Activated naive CD4-positive, alpha-beta T cell treated with anti-CD3 and anti-CD28 coated beads, Interleukin-2, amount 10 ng/mL, durations not matched to agents 7 days and 5 days (primary cell): ENCODE results near the gene RASSF7.

Experiments
- CTCF ChIA-PET: fragments of 350-600 bp; sonication (Branson Sonifier 250); formaldehyde crosslinking; loops from one replicate; lab custom pipeline; 2021; ENCODE audit warnings: antibody characterized with exemption; lab: Charles Lee
- DNase-seq: peaks from one replicate; pipeline ENCODE4 v3.0.0-alpha.2; 2020
- H3K27ac Mint-ChIP-seq: one replicate; pipeline ENCODE4 v1.8.0; 2021; ENCODE audit warnings: mild to moderate bottlenecking, moderate library complexity, mixed read lengths
- H3K27me3 Mint-ChIP-seq: one replicate; pipeline ENCODE4 v1.8.0; 2021; ENCODE audit warnings: mild to moderate bottlenecking, mixed read lengths
- H3K36me3 Mint-ChIP-seq: one replicate; pipeline ENCODE4 v1.8.0; 2021; ENCODE audit warnings: mixed read lengths
- H3K4me1 Mint-ChIP-seq: one replicate; pipeline ENCODE4 v1.8.0; 2021; ENCODE audit warnings: mixed read lengths
- H3K4me3 Mint-ChIP-seq: one replicate; pipeline ENCODE4 v1.8.0; 2021; ENCODE audit warnings: mild to moderate bottlenecking, moderate library complexity, mixed read lengths
- H3K9me3 Mint-ChIP-seq: one replicate; pipeline ENCODE4 v1.8.0; 2021; ENCODE audit warnings: mixed read lengths

RASSF7 gene

GRCh38 chr11:536841-537621, 23.7 kb upstream of the RASSF7 start, which contains the start of gene LRRC56:
Gene LRRC56 (plus strand): TSS chr11:537527. CDS start chr11:540685, 3,158 bp downstream.
- Mint-ChIP-seq H3K9me3 (no peaks in the 10 kb centered on the region), H3K36me3 (peaks cover 4% of the 10 kb centered on the region), H3K4me1 (peaks cover 25% of the 10 kb centered on the region), H3K27me3 (peaks cover 29% of the 10 kb centered on the region), H3K4me3 (peak within 1 kb of the TSS; percentile 86), H3K27ac (peak within 1 kb of the TSS; percentile 94)
- CTCF ChIA-PET = interaction anchor here (1.7 kb wide), 1 partner anchor 17 kb away, joined by 4 read pairs; no protein-coding TSS in a partner anchor
- DNase-seq = peak; percentile 91

DNA sequence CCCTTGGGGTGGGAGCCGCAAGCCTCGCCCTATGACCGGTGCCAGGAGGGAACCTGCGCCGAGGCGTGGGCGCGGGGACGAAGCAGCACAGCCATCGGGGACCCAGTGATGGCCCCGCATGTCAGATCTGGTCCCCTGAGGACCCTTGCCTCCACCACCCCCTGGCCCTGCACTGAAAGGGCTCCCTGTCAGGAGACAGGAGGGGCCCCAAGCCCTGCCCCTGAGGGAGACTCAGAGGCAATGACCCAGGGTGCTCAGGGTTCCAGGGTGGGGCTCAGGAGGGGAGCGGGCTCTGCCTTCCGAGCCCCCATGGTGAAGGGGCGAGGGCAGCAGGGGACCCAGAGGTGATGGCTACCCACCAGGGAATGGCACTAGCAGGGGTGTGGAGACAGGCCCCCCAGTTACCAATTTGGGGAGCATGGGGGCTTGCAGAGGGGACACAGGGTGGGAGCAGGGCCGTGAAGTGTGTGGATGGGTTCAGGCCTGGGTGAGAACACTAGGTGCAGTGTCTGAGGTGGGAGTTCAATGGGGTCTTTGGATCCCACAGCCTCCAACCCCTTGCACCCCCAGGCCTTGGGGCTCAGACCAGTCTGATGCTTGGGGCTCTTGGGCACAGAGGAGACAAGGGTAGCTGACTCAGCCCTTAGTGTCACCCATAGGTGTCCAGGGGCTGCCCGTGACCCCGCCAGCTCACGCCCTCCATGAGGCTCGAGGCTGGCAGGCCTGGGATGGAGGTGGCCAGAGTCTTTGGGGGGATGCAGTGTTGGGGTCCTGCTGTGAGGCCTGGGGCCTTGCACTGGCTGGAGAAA, 22.9 kb upstream of the RASSF7 start:
- Mint-ChIP-seq H3K27me3 (peaks cover 29% of the 10 kb centered on the region), H3K4me1 (peaks cover 25% of the 10 kb centered on the region), H3K9me3 (no peaks in the 10 kb centered on the region), H3K4me3 (peak overlapping the region; percentile 52), H3K27ac (peak overlapping the region; percentile 55), H3K36me3 (peaks cover 3% of the 10 kb centered on the region)
- no peak for DNase-seq
- CTCF ChIA-PET = no interaction called here

- Mint-ChIP-seq H3K4me3 (peak overlapping the region; percentile 52), H3K9me3 (no peaks in the 10 kb centered on the region), H3K36me3 (peaks cover 3% of the 10 kb centered on the region), H3K27ac (peak overlapping the region; percentile 19), H3K27me3 (peaks cover 30% of the 10 kb centered on the region), H3K4me1 (peaks cover 25% of the 10 kb centered on the region)
- no peak for DNase-seq
- CTCF ChIA-PET = no interaction called here
Measured at GRCh38 chr11:538431-539051, 22.2 kb upstream of the RASSF7 start.

DNA sequence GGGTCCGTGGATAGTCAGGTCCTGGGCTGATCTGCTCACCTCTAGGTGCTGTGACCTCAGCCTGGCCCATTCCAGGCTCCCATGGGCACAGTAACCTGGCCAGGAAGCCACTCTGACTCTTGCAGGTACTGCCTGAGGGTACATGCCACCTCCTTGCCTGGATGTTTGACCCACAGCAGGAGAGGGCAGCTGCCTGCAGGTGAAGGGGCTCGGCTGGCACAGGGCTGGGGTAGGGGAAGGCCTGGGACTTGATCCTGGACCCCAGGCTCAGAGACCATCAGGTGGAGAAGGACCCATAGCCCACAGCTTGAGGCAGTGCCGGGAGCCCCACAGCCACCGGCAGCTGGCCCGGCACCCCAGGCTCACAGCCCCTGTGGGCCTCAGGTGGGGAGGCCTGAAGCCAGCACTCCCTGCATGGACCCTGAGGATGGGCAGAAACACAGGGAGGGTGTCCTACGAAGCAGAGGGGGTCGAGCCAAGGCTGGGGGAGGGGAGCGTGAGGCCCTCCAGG, 20.7 kb upstream of the RASSF7 start:
- CTCF ChIA-PET = no interaction called here
- Mint-ChIP-seq H3K4me3 (no peak overlapping the region), H3K4me1 (peaks cover 22% of the 10 kb centered on the region), H3K36me3 (no peaks in the 10 kb centered on the region), H3K9me3 (no peaks in the 10 kb centered on the region), H3K27me3 (peaks cover 32% of the 10 kb centered on the region), H3K27ac (no peak overlapping the region)
- DNase-seq = no peak

DNA sequence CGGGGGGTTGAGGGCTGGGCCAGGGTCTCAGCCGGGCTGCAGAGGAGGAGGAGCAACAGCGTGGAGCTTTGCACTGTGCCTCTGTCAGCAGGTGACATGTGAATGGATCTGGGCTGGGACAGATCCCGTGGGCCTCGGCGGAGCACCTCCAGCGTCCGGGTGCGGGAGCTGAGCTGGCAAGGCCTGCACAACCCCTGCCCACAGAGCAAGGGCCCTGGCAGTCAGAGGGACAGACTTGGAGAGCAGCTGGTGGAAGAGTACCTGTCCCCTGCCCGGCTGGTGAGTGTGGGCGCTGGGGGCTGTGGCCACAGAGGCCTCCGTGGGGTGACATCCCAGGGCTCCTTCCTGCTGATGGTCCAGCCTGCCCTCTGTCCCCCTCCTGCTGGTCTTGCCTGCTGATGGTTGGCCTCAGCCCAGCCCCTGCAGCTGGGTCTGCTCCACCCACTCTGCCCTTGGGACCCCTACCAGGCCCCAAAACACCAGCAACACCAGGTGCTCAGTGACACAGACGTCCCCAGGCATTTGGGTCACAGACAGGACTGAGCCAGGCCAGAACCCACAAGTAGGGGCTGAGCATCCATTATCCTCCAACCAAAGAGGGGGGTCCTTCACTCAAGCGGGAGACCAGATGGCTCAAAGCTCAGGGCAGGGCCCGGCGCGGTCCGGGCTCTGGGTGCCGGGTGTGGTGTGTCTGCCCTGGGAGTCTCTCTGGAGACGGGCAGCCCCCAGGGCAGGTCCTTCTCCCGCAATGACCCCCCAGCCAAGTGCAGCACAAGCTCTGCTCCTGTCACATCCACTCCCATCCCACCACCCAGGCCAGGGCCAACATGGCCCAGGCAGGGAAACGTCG, 20.0 kb upstream of the RASSF7 start:
- no peaks in the 10 kb centered on the region for H3K9me3 Mint-ChIP-seq
- no peaks in the 10 kb centered on the region for H3K36me3 Mint-ChIP-seq
- peaks cover 32% of the 10 kb centered on the region for H3K27me3 Mint-ChIP-seq
- peaks cover 22% of the 10 kb centered on the region for H3K4me1 Mint-ChIP-seq
- no peak overlapping the region for H3K4me3 Mint-ChIP-seq
- CTCF ChIA-PET = no interaction called here
- no peak for DNase-seq
- H3K27ac Mint-ChIP-seq = no peak overlapping the region

- CTCF ChIA-PET = no interaction called here
- no peaks in the 10 kb centered on the region for H3K9me3 Mint-ChIP-seq
- no peak for DNase-seq
- H3K27me3 Mint-ChIP-seq = peaks cover 29% of the 10 kb centered on the region
- no peak overlapping the region for H3K27ac Mint-ChIP-seq
- peaks cover 17% of the 10 kb centered on the region for H3K4me1 Mint-ChIP-seq
- no peaks in the 10 kb centered on the region for H3K36me3 Mint-ChIP-seq
- H3K4me3 Mint-ChIP-seq = no peak overlapping the region
Measured at GRCh38 chr11:541433-541885, 19.3 kb upstream of the RASSF7 start.

GRCh38 chr11:544817-545166, 16.0 kb upstream of the RASSF7 start:
- Mint-ChIP-seq H3K9me3 (no peaks in the 10 kb centered on the region), H3K4me1 (no peaks in the 10 kb centered on the region), H3K27me3 (peaks cover 16% of the 10 kb centered on the region), H3K27ac (no peak overlapping the region), H3K4me3 (no peak overlapping the region), H3K36me3 (no peaks in the 10 kb centered on the region)
- CTCF ChIA-PET = interaction anchor here (0.5 to 0.7 kb wide), 2 partner anchors 26 to 184 kb away, joined by 3 read pairs; no protein-coding TSS in a partner anchor
- no peak for DNase-seq

- DNase-seq = no peak
- H3K36me3 Mint-ChIP-seq = no peaks in the 10 kb centered on the region
- H3K4me3 Mint-ChIP-seq = no peak overlapping the region
- H3K27ac Mint-ChIP-seq = no peak overlapping the region
- no peaks in the 10 kb centered on the region for H3K9me3 Mint-ChIP-seq
- peaks cover 12% of the 10 kb centered on the region for H3K27me3 Mint-ChIP-seq
- H3K4me1 Mint-ChIP-seq = no peaks in the 10 kb centered on the region
- CTCF ChIA-PET = interaction anchor here (0.5 to 0.7 kb wide), 2 partner anchors 26 to 184 kb away, joined by 3 read pairs; no protein-coding TSS in a partner anchor
Measured at GRCh38 chr11:545171-545570, 15.6 kb upstream of the RASSF7 start.

DNA sequence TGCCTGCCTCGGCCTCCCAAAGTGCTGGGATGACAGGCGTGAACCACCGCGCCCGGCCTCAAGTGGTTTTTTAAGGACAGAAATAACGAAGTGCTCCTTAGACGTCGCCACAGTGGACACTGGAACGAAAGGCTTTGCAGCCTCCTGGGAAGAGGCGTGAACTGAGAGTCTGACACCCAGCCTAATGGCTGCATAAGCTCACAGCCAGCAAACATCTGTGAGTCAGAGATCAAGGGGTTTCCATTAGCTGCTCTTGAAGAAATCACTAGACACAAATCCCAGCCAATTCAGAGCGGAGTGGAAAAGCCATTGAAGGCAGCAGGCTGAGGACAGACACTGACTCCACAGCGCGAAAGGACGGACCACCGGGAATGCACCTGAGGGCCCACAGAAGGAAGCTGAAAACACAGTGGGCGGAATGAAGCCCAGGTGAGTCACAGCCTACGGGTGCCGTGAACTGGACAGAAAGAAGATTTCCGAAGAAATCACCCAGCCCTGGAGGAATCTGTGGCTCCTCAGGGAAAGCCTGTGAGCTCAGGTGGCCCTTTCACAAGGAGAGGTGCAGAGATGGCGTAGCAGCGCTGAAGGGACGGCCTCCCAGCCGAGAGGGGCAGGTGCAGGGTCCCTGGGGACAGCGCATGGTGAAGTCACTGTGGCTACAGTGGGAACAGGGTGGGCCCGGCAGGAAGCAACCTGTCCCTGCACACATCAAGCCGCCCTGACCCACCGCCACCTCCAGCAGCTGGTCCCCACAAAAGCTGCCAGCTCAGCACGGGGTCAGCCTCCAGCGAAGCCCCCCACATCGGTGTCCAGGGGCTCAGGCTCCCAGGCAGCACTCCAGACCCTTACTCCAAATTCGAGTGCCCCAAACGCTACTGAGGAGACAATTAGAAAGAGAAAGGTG, 11.8 kb upstream of the RASSF7 start:
- H3K4me1 Mint-ChIP-seq = no peaks in the 10 kb centered on the region
- peaks cover 19% of the 10 kb centered on the region for H3K27me3 Mint-ChIP-seq
- H3K9me3 Mint-ChIP-seq = no peaks in the 10 kb centered on the region
- H3K27ac Mint-ChIP-seq = no peak overlapping the region
- H3K36me3 Mint-ChIP-seq = no peaks in the 10 kb centered on the region
- DNase-seq = no peak
- CTCF ChIA-PET = interaction anchor here (0.8 to 1.4 kb wide), 2 partner anchors 13 kb away, joined by 3 read pairs; no protein-coding TSS in a partner anchor
- no peak overlapping the region for H3K4me3 Mint-ChIP-seq

DNA sequence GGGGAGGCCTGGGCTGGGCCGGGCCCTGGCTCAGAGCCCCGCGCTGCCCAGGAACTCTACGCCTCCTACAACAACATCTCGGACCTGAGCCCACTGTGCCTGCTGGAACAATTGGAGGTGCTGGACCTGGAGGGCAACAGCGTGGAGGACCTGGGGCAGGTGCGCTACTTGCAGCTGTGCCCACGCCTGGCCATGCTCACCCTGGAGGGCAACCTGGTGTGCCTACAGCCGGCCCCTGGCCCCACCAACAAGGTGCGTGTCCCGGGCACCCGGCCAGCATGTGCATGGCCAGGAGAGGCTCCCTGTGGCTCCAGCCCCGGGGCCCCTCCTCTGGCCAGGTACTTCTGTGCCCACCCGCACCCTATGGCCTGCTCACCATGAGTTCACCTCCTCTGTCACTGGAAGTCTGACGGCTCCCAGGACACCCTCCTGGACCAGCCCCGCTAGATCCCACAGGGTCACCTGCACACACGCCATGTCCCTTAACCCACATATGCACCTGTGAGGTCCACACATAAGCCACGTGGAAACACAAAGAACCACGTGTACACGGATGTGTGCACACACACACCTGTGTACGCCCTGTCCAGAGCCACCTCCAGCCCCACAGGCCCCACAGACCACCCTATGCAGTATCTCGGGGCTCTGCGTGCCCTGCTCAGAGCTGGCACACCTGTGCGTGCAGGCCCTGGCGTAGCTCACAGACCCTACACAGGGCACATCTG, 10.6 kb upstream of the RASSF7 start:
- peaks cover 27% of the 10 kb centered on the region for H3K27me3 Mint-ChIP-seq
- H3K36me3 Mint-ChIP-seq = no peaks in the 10 kb centered on the region
- CTCF ChIA-PET = interaction anchor here (0.8 kb wide), 1 partner anchor 14 kb away, joined by 3 read pairs; no protein-coding TSS in a partner anchor
- H3K4me3 Mint-ChIP-seq = no peak overlapping the region
- no peak for DNase-seq
- no peaks in the 10 kb centered on the region for H3K9me3 Mint-ChIP-seq
- no peak overlapping the region for H3K27ac Mint-ChIP-seq
- peaks cover 3% of the 10 kb centered on the region for H3K4me1 Mint-ChIP-seq

GRCh38 chr11:550746-551085, 10.1 kb upstream of the RASSF7 start:
- no peak for DNase-seq
- H3K9me3 Mint-ChIP-seq = no peaks in the 10 kb centered on the region
- peaks cover 3% of the 10 kb centered on the region for H3K4me1 Mint-ChIP-seq
- CTCF ChIA-PET = interaction anchor here (1.0 to 1.1 kb wide), 2 partner anchors 32 to 172 kb away, joined by 3 read pairs; no protein-coding TSS in a partner anchor
- H3K4me3 Mint-ChIP-seq = no peak overlapping the region
- peaks cover 33% of the 10 kb centered on the region for H3K27me3 Mint-ChIP-seq
- no peak overlapping the region for H3K27ac Mint-ChIP-seq
- no peaks in the 10 kb centered on the region for H3K36me3 Mint-ChIP-seq

GRCh38 chr11:551131-551530, 9.6 kb upstream of the RASSF7 start:
- H3K27ac Mint-ChIP-seq = no peak overlapping the region
- CTCF ChIA-PET = interaction anchor here (1.0 to 1.1 kb wide), 2 partner anchors 32 to 172 kb away, joined by 3 read pairs; no protein-coding TSS in a partner anchor
- H3K27me3 Mint-ChIP-seq = peaks cover 37% of the 10 kb centered on the region
- H3K36me3 Mint-ChIP-seq = no peaks in the 10 kb centered on the region
- peaks cover 3% of the 10 kb centered on the region for H3K4me1 Mint-ChIP-seq
- H3K9me3 Mint-ChIP-seq = no peaks in the 10 kb centered on the region
- DNase-seq = no peak
- no peak overlapping the region for H3K4me3 Mint-ChIP-seq
